ENCODE results near the gene TNFRSF9.

DNA sequence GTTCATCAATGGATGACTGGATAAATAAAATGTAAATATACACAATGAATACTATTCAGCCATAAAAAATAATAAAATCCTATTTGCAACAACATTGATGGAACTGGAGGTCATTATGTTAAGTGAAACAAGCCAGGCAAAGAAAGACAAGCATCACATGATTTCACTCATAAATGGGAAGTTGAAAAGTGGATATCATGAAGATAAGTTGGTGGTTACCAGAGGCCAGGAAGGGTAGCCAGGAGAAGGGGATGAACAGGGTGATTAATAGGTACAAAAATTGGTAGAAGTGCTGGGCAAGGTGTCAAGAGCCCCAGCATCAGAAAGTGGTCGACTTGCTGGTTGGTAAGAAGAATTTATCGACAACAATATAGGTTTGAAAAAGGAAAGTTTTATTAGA is 19.5 kb upstream of the TNFRSF9 start:
- no peak for TF ChIP-seq POLR2A (IDR thresholded peaks at IDR 0.05)
- TF ChIP-seq, protein P1, sequence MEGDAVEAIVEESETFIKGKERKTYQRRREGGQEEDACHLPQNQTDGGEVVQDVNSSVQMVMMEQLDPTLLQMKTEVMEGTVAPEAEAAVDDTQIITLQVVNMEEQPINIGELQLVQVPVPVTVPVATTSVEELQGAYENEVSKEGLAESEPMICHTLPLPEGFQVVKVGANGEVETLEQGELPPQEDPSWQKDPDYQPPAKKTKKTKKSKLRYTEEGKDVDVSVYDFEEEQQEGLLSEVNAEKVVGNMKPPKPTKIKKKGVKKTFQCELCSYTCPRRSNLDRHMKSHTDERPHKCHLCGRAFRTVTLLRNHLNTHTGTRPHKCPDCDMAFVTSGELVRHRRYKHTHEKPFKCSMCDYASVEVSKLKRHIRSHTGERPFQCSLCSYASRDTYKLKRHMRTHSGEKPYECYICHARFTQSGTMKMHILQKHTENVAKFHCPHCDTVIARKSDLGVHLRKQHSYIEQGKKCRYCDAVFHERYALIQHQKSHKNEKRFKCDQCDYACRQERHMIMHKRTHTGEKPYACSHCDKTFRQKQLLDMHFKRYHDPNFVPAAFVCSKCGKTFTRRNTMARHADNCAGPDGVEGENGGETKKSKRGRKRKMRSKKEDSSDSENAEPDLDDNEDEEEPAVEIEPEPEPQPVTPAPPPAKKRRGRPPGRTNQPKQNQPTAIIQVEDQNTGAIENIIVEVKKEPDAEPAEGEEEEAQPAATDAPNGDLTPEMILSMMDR (IDR thresholded peaks at IDR 0.05) = no peak

All from stomach (tissue), 4 donors.